Astrocyte of the cerebellum (primary cell): Measurements from ENCODE around the gene RHOG.
"Not testable (repeated sequence)": the region's sequence is repeated elsewhere in the genome, so short reads cannot be mapped to it uniquely, and the experiment has no call there.

Experiments used
- DNase-seq: peaks from one replicate; pipeline ENCODE4 v3.0.0-alpha.2; 2011; ENCODE audit warnings: low read depth
- H3K4me3 ChIP-seq: 2 replicates; pipeline ENCODE4 v1.5.1; 2011; ENCODE audit warnings: mild to moderate bottlenecking, low read depth, low read length, moderate library complexity
- CTCF ChIP-seq: IDR thresholded peaks from 2 replicates; pipeline ENCODE4 v1.5.1; 2012; ENCODE audit warnings: low read length, low read depth, moderate library complexity, mild to moderate bottlenecking; ENCODE audit errors: missing control alignments
- in situ Hi-C: cut with HindIII; loops from 2 replicates; pipeline ENCODE4 v1.10.0; 2017; ENCODE audit warnings: low sequenced_read_pairs

Gene RHOG

GRCh38 chr11:3796346-3796745, 44.4 kb downstream of the RHOG start:
- in situ Hi-C loops = no loop called here
- peak overlapping the region; percentile 98 for H3K4me3 ChIP-seq
- no peak for DNase-seq
- TF ChIP-seq CTCF = no peak

- TF ChIP-seq CTCF = no peak
- in situ Hi-C loops = no loop called here
- peak overlapping the region; percentile 98 for H3K4me3 ChIP-seq
- DNase-seq = no peak
Observed at GRCh38 chr11:3796002-3796311, 44.8 kb downstream of the RHOG start.

- no peak for TF ChIP-seq CTCF
- in situ Hi-C loops = no loop called here
- peak overlapping the region; percentile 98 for H3K4me3 ChIP-seq
- DNase-seq = no peak
Observed at GRCh38 chr11:3795131-3796001, 45.4 kb downstream of the RHOG start.

- DNase-seq, in situ Hi-C loops, H3K4me3 ChIP-seq: not testable (repeated sequence)
Observed at GRCh38 chr11:3794387-3794786, 46.4 kb downstream of the RHOG start.

- no peak overlapping the region for H3K4me3 ChIP-seq
- no peak for TF ChIP-seq CTCF
- peak; percentile 26 for DNase-seq
- in situ Hi-C loops = no loop called here
Observed at GRCh38 chr11:3786781-3787428, 53.9 kb downstream of the RHOG start.

GRCh38 chr11:3783611-3784010, 57.1 kb downstream of the RHOG start:
- H3K4me3 ChIP-seq = no peak overlapping the region
- no peak for TF ChIP-seq CTCF
- in situ Hi-C loops = loop anchor here (5.0 kb wide), 1 partner anchor 71 kb away; no protein-coding TSS in a partner anchor
- DNase-seq = no peak

- H3K4me3 ChIP-seq = no peak overlapping the region
- DNase-seq = no peak
- no peak for TF ChIP-seq CTCF
- in situ Hi-C loops = loop anchor here (5.0 kb wide), 1 partner anchor 71 kb away; no protein-coding TSS in a partner anchor
Observed at GRCh38 chr11:3782963-3783362, 57.8 kb downstream of the RHOG start.
